Gastrocnemius medialis (tissue), 4 donors: ENCODE measurements around the gene ARFIP2. TPM values are rescaled to one million over a fixed set of nuclear protein-coding genes. Genes with fewer than 3 reads are reported as not detected.

Experiments
- ATAC-seq, 2 donors: fragments of 150-250 bp; one replicate each; pipeline ENCODE4 v1.9.1; 2016
- DNase-seq, 2 donors: peaks; one replicate each; pipeline ENCODE4 v3.0.0-alpha.2; 2019
- H3K27ac ChIP-seq, 4 donors: fragments of 200-600 bp; sonication (generic); 1 replicate in 1 of 4; 2 replicates in 3 of 4; pipeline ENCODE4 v1.5.1; 2016 to 2018; ENCODE audit warnings: mild to moderate bottlenecking in 2 of 4, moderate library complexity in 1 of 4
- H3K27me3 ChIP-seq, 3 donors: fragments of 200-600 bp; sonication (generic) in 2 of 3; 1 replicate in 1 of 3; 2 replicates in 2 of 3; pipeline versions ENCODE4 v1.5.1 to v1.6.0; 2016 to 2019; ENCODE audit warnings: mild to moderate bottlenecking in 1 of 3, moderate library complexity in 1 of 3
- H3K36me3 ChIP-seq, 2 donors: fragments of 200-600 bp; sonication (generic) in 1 of 2; one replicate each; pipeline ENCODE4 v1.5.1; 2017 to 2018
- H3K4me1 ChIP-seq, 2 donors: fragments of 200-600 bp; sonication (generic) in 1 of 2; one replicate each; pipeline ENCODE4 v1.5.1; 2016 to 2017; ENCODE audit warnings: mild to moderate bottlenecking in 2 of 2
- H3K4me3 ChIP-seq, 4 donors: fragments of 200-600 bp; sonication (generic) in 3 of 4; 1 replicate in 1 of 4; 2 replicates in 3 of 4; pipeline ENCODE4 v1.5.1; 2016 to 2019; ENCODE audit warnings: mild to moderate bottlenecking in 2 of 4
- H3K9me3 ChIP-seq, 3 donors: fragments of 200-600 bp; sonication (generic) in 2 of 3; 1 replicate in 1 of 3; 2 replicates in 2 of 3; pipeline ENCODE4 v1.5.1; 2016 to 2019
- CTCF ChIP-seq, 5 experiments: fragments of 450-650 bp in 3 of 5; fragments of 200-600 bp in 2 of 5; sonication (generic) in 2 of 5; IDR thresholded peaks in 4 of 5; conservative IDR thresholded peaks in 1 of 5; 1 replicate in 4 of 5; 2 replicates in 1 of 5; pipeline ENCODE4 v1.5.1; 2016 to 2019; ENCODE audit warnings: antibody characterized with exemption in 5 of 5, mild to moderate bottlenecking in 3 of 5, moderate library complexity in 3 of 5
- POLR2A ChIP-seq, 2 donors: fragments of 450-650 bp; IDR thresholded peaks; one replicate each; pipeline ENCODE4 v1.6.1; 2017; ENCODE audit warnings: antibody characterized with exemption in 2 of 2, mild to moderate bottlenecking in 2 of 2, moderate library complexity in 2 of 2
- in situ Hi-C, 4 donors: fragments of 200-750 bp; cut with MboI; loops; one replicate each; pipeline versions ENCODE4 v1.15.0 to v1.8.0; 2017; ENCODE audit warnings: low sequenced_read_pairs in 4 of 4
- intact Hi-C: fragments of 100-400 bp; cut with DNase I; formaldehyde crosslinking; loops from one replicate; pipeline ENCODE4 v1.15.1; 2023; ENCODE audit warnings: low total_unique reads
- total RNA-seq, 4 donors: library from RNA; depleted of rRNA; stranded (reverse); fragments of >200 nt; gene quantifications; one replicate each; pipeline versions ENCODE4 v1.1.0 to v1.2.3, GENCODE V29; 2016

Gene ARFIP2
- total RNA-seq, 4 donors from 2014 or later = 20.1 to 27.8 (median 24.4) TPM

GRCh38 chr11:6440906-6441358 lies 40.2 kb downstream of the ARFIP2 start, which contains the start of gene HPX:
Gene HPX, minus strand, starts transcription at chr11:6440987. Its CDS starts 24 bp downstream, at chr11:6440963.
- in situ Hi-C loops = loop anchor here (5.0 to 10.0 kb wide), 2 partner anchors 64 to 66 kb away; no protein-coding TSS in a partner anchor
- TF ChIP-seq POLR2A (IDR thresholded peaks at IDR 0.05) = no peak
- no peak for TF ChIP-seq CTCF (IDR thresholded peaks at IDR 0.05 in 4 of 5, conservative IDR thresholded peaks at IDR 0.05 in 1 of 5)
- Histone ChIP-seq H3K27ac (no peak within 1 kb of the TSS), H3K4me1 (no peaks in the 10 kb centered on the region), H3K9me3 (no peaks in the 10 kb centered on the region), H3K27me3 (no peaks in the 10 kb centered on the region), H3K36me3 (no peaks in the 10 kb centered on the region), H3K4me3 (no peak within 1 kb of the TSS)
- intact Hi-C loops = loop anchor here (5.0 kb wide), 1 partner anchor 61 kb away; no protein-coding TSS in a partner anchor
- DNase-seq = no peak
- no peak for ATAC-seq

DNA sequence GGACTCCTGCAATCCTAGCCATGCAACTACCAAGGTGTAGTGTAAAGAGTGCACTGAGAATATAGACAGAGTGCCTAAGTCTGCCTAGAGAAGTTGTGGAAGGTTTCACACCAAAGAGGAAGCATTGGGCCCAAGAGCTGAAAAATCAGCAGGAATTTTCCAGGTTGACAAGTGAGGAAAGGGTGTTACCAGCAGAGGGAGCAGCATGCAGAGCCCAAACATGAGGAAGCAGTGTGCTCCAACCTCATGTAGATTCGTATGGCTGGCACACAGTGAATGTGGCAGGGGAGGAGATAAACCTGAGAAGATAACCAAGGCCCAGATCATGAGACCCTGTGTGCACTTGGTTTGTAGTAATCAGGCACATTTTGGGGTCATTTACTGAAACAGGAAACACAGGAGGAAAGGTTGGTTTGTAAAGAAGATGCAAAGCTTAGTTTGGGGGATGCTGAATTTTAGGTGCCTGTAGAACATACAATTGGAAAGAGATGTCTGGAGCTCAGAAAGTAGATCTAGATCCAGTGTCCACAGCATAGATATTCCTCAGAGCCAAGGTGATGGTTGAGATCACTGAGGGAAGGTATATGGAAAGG lies 42.1 kb downstream of the ARFIP2 start:
- no peaks in the 10 kb centered on the region for H3K9me3 ChIP-seq
- H3K4me3 ChIP-seq = no peak overlapping the region
- DNase-seq (peak; percentile 15 to 29), ATAC-seq (peak; percentile 43 to 72)
- H3K36me3 ChIP-seq = no peaks in the 10 kb centered on the region
- in situ Hi-C loops = no loop called here
- TF ChIP-seq POLR2A (IDR thresholded peaks at IDR 0.05) (no peak), CTCF (IDR thresholded peaks at IDR 0.05 in 4 of 5, conservative IDR thresholded peaks at IDR 0.05 in 1 of 5) (peak in 3 of 5 experiments; percentile 39 to 63 (median 56))
- no peak overlapping the region for H3K27ac ChIP-seq
- intact Hi-C loops = no loop called here
- H3K4me1 ChIP-seq = no peaks in the 10 kb centered on the region
- H3K27me3 ChIP-seq = no peaks in the 10 kb centered on the region

DNA sequence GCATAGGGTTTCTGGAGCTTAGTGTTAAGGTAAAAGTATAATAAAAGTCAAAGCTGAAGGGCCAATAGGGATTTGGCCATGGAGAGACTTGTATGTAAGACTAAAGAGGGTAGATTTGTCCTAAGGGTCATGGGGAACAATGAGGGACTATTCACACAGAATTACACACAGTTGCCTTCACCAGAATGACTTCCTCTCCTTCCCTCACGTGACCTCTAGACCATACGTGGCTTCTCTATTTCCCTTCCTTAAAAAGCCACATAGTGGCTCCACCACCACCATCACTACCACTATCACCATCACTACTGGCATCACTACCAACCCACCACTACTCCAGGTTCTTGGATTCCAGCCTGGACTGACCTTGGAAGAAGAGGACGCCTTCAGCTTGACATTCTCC lies 43.1 kb downstream of the ARFIP2 start:
- Histone ChIP-seq H3K27me3 (no peaks in the 10 kb centered on the region), H3K4me1 (no peaks in the 10 kb centered on the region), H3K27ac (no peak overlapping the region), H3K36me3 (no peaks in the 10 kb centered on the region), H3K9me3 (no peaks in the 10 kb centered on the region), H3K4me3 (no peak overlapping the region)
- ATAC-seq = no peak
- no peak for DNase-seq
- intact Hi-C loops = no loop called here
- in situ Hi-C loops = no loop called here
- no peak for TF ChIP-seq POLR2A (IDR thresholded peaks at IDR 0.05)
- no peak for TF ChIP-seq CTCF (IDR thresholded peaks at IDR 0.05 in 4 of 5, conservative IDR thresholded peaks at IDR 0.05 in 1 of 5)

GRCh38 chr11:6437423-6437822 lies 43.7 kb downstream of the ARFIP2 start:
- H3K27me3 ChIP-seq = no peaks in the 10 kb centered on the region
- no peak for TF ChIP-seq CTCF (IDR thresholded peaks at IDR 0.05 in 4 of 5, conservative IDR thresholded peaks at IDR 0.05 in 1 of 5)
- no peak for TF ChIP-seq POLR2A (IDR thresholded peaks at IDR 0.05)
- H3K27ac ChIP-seq = no peak overlapping the region
- intact Hi-C loops (no loop called here), in situ Hi-C loops (no loop called here)
- H3K4me3 ChIP-seq = no peak overlapping the region
- no peaks in the 10 kb centered on the region for H3K9me3 ChIP-seq
- H3K4me1 ChIP-seq = no peaks in the 10 kb centered on the region
- no peak for DNase-seq
- ATAC-seq = no peak
- no peaks in the 10 kb centered on the region for H3K36me3 ChIP-seq
